Smooth muscle cell (in vitro differentiated cells): ENCODE results near the gene RELT. TPM values are rescaled to one million over a fixed set of nuclear protein-coding genes. Genes with fewer than 3 reads are reported as not detected.

Experiments
- DNase-seq: peaks from one replicate; lab custom pipeline; 2025; ENCODE audit not compliant: unreplicated experiment; lab: John Stamatoyannopoulos, UW
- H2AFZ ChIP-seq: fragments of 200-600 bp; sonication (generic); 2 replicates; pipeline ENCODE4 v1.6.0; 2016; ENCODE audit warnings: antibody characterized with exemption, low read depth, mild to moderate bottlenecking
- H3F3A ChIP-seq: fragments of 200-600 bp; sonication (generic); 2 replicates; pipeline ENCODE4 v1.6.0; 2017; ENCODE audit warnings: antibody characterized with exemption, low read depth
- H3K27ac ChIP-seq: fragments of 200-600 bp; sonication (generic); 2 replicates; pipeline ENCODE4 v1.5.1; 2016; ENCODE audit warnings: low read depth, mild to moderate bottlenecking
- H3K27me3 ChIP-seq: fragments of 200-600 bp; sonication (generic); 2 replicates; pipeline ENCODE4 v1.6.1; 2016; ENCODE audit warnings: low read depth, mild to moderate bottlenecking
- H3K36me3 ChIP-seq: fragments of 200-600 bp; sonication (generic); 2 replicates; pipeline ENCODE4 v1.5.1; 2016; ENCODE audit warnings: low read depth
- H3K4me1 ChIP-seq: fragments of 200-600 bp; sonication (generic); 2 replicates; pipeline ENCODE4 v1.5.1; 2016; ENCODE audit warnings: low read depth
- H3K4me2 ChIP-seq: fragments of 200-600 bp; sonication (generic); 2 replicates; pipeline ENCODE4 v1.6.0; 2016; ENCODE audit warnings: mild to moderate bottlenecking
- H3K4me3 ChIP-seq: fragments of 200-600 bp; sonication (generic); 2 replicates; pipeline ENCODE4 v1.5.1; 2016; ENCODE audit warnings: mild to moderate bottlenecking
- H3K79me2 ChIP-seq: fragments of 200-600 bp; sonication (generic); 2 replicates; pipeline ENCODE4 v1.6.0; 2016; ENCODE audit warnings: low read depth, mild to moderate bottlenecking
- H3K9ac ChIP-seq: fragments of 200-600 bp; sonication (generic); 2 replicates; pipeline ENCODE4 v1.6.0; 2016; ENCODE audit warnings: low read depth
- H3K9me3 ChIP-seq: fragments of 200-600 bp; sonication (generic); replicated peaks from 2 replicates; pipeline ENCODE4 v1.5.1; 2016; ENCODE audit warnings: low read depth
- H4K20me1 ChIP-seq: fragments of 200-600 bp; sonication (generic); 2 replicates; pipeline ENCODE4 v1.6.0; 2016; ENCODE audit warnings: low read depth
- WGBS: methylation state at CpG from one replicate; pipeline ENCODE4 v1.1.7; 2016; ENCODE audit warnings: low lambda C conversion rate; 5-methylcytosine and 5-hydroxymethylcytosine counted together
- polyA plus RNA-seq: library from polyadenylated mRNA; unstranded; fragments of >200 nt; fragmentation: Nextera tagmentation; extraction: Ambion mirVana; gene quantifications from 2 replicates; pipeline ENCODE4 v1.2.1, GENCODE V29; 2016
- total RNA-seq: library from RNA; depleted of rRNA; stranded (reverse); fragments of >200 nt; gene quantifications from 2 replicates; pipeline ENCODE4 v1.2.3, GENCODE V29; 2014
- TF ChIP-seq, protein P1 (sequence below): fragments of 200-600 bp; sonication (generic); IDR thresholded peaks from 2 replicates; pipeline ENCODE4 v1.5.1; 2017; ENCODE audit warnings: borderline replicate concordance, mild to moderate bottlenecking, antibody characterized with exemption; ENCODE audit not compliant: insufficient read depth, poor library complexity, severe bottlenecking

RELT gene
- total and polyA plus RNA-seq, 2 experiments from 2014 or later: 4.3 to 5.5 TPM

- no peaks in the 10 kb centered on the region for H3F3A ChIP-seq
- no peaks in the 10 kb centered on the region for H3K4me1 ChIP-seq
- no peaks in the 10 kb centered on the region for H3K79me2 ChIP-seq
- no peaks in the 10 kb centered on the region for H3K27me3 ChIP-seq
- no peaks in the 10 kb centered on the region for H3K36me3 ChIP-seq
- H4K20me1 ChIP-seq: no peaks in the 10 kb centered on the region
- 96% methylated on average over 5 of the region's 5 CpGs for WGBS
- no peaks in the 10 kb centered on the region for H3K9me3 ChIP-seq
- H3K9ac ChIP-seq: no peak overlapping the region
- no peak overlapping the region for H3K4me2 ChIP-seq
- DNase-seq: no peak
- no peak overlapping the region for H3K27ac ChIP-seq
- no peak overlapping the region for H3K4me3 ChIP-seq
- no peak overlapping the region for H2AFZ ChIP-seq
- TF ChIP-seq, protein P1, sequence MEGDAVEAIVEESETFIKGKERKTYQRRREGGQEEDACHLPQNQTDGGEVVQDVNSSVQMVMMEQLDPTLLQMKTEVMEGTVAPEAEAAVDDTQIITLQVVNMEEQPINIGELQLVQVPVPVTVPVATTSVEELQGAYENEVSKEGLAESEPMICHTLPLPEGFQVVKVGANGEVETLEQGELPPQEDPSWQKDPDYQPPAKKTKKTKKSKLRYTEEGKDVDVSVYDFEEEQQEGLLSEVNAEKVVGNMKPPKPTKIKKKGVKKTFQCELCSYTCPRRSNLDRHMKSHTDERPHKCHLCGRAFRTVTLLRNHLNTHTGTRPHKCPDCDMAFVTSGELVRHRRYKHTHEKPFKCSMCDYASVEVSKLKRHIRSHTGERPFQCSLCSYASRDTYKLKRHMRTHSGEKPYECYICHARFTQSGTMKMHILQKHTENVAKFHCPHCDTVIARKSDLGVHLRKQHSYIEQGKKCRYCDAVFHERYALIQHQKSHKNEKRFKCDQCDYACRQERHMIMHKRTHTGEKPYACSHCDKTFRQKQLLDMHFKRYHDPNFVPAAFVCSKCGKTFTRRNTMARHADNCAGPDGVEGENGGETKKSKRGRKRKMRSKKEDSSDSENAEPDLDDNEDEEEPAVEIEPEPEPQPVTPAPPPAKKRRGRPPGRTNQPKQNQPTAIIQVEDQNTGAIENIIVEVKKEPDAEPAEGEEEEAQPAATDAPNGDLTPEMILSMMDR: no peak
Observed at GRCh38 chr11:73404506-73405145, 28.4 kb downstream of the RELT start.

GRCh38 chr11:73405146-73405510 is 28.9 kb downstream of the RELT start:
- H3K27ac ChIP-seq: no peak overlapping the region
- no peak overlapping the region for H3K9ac ChIP-seq
- no peaks in the 10 kb centered on the region for H3F3A ChIP-seq
- no peak overlapping the region for H3K4me2 ChIP-seq
- no peaks in the 10 kb centered on the region for H3K4me1 ChIP-seq
- no peak for DNase-seq
- H3K4me3 ChIP-seq: no peak overlapping the region
- 95% methylated on average over 8 of the region's 8 CpGs for WGBS
- no peaks in the 10 kb centered on the region for H3K36me3 ChIP-seq
- no peaks in the 10 kb centered on the region for H4K20me1 ChIP-seq
- H3K79me2 ChIP-seq: no peaks in the 10 kb centered on the region
- H3K9me3 ChIP-seq: no peaks in the 10 kb centered on the region
- no peak overlapping the region for H2AFZ ChIP-seq
- H3K27me3 ChIP-seq: no peaks in the 10 kb centered on the region
- TF ChIP-seq, protein P1: no peak

DNA sequence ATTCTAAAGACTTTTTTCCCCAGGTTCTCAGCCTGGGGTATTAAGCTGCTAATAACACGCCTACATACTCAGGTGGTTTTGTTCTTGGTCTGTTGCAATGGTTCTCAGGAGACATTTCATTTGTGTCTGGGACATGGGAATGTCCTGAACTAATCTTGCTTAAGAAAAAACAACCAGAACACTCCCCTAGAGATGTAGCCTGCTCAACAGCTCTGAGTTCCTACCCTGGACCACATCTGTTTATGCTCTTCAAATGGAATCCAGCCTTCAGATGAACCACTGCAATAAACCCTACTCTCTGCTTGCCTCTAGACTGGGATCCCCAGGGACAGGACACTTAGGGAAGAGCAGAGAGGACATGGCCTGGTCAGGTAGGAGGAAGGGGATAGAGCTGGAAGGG is 29.9 kb downstream of the RELT start:
- no peak overlapping the region for H3K4me2 ChIP-seq
- no peaks in the 10 kb centered on the region for H3K79me2 ChIP-seq
- no peaks in the 10 kb centered on the region for H3K36me3 ChIP-seq
- H3K4me3 ChIP-seq: no peak overlapping the region
- no peak overlapping the region for H2AFZ ChIP-seq
- DNase-seq: no peak
- H3K27me3 ChIP-seq: no peaks in the 10 kb centered on the region
- H3K9me3 ChIP-seq: no peaks in the 10 kb centered on the region
- 93% methylated on average over 1 of the region's 1 CpG for WGBS
- H3K9ac ChIP-seq: no peak overlapping the region
- no peaks in the 10 kb centered on the region for H3F3A ChIP-seq
- no peaks in the 10 kb centered on the region for H4K20me1 ChIP-seq
- H3K27ac ChIP-seq: no peak overlapping the region
- TF ChIP-seq, protein P1: no peak
- no peaks in the 10 kb centered on the region for H3K4me1 ChIP-seq

- H3F3A ChIP-seq: no peaks in the 10 kb centered on the region
- H3K27me3 ChIP-seq: no peaks in the 10 kb centered on the region
- H3K79me2 ChIP-seq: no peaks in the 10 kb centered on the region
- H3K9ac ChIP-seq: no peak overlapping the region
- WGBS: 97% methylated on average over 5 of the region's 5 CpGs
- no peaks in the 10 kb centered on the region for H3K36me3 ChIP-seq
- H3K4me3 ChIP-seq: no peak overlapping the region
- no peak for DNase-seq
- no peak overlapping the region for H3K4me2 ChIP-seq
- TF ChIP-seq, protein P1: no peak
- H3K27ac ChIP-seq: no peak overlapping the region
- H3K4me1 ChIP-seq: no peaks in the 10 kb centered on the region
- H4K20me1 ChIP-seq: no peaks in the 10 kb centered on the region
- no peaks in the 10 kb centered on the region for H3K9me3 ChIP-seq
- H2AFZ ChIP-seq: no peak overlapping the region
Observed at GRCh38 chr11:73406619-73407018, 30.4 kb downstream of the RELT start.
